ENCODE results near the gene FAH.

GRCh38 chr15:80105193-80105592 is 47.6 kb upstream of the FAH start:
- TF ChIP-seq CTCF (IDR thresholded peaks at IDR 0.05) = no peak
- TF ChIP-seq EZH2 (IDR thresholded peaks at IDR 0.05; ENCODE audit: borderline replicate concordance, insufficient read depth, low read depth, low read length, poor library complexity, severe bottlenecking) = no peak
